GM12873 (cell line): ENCODE results near the gene PRPF31.

ENCODE experiments used
- TF ChIP-seq, protein P1 (sequence below): IDR thresholded peaks from 2 replicates; pipeline ENCODE4 v1.5.1; 2012; ENCODE audit warnings: low read depth, mild to moderate bottlenecking, moderate library complexity, low read length, control low read depth; ENCODE audit not compliant: insufficient read depth; ENCODE audit errors: missing control alignments

Gene PRPF31

DNA sequence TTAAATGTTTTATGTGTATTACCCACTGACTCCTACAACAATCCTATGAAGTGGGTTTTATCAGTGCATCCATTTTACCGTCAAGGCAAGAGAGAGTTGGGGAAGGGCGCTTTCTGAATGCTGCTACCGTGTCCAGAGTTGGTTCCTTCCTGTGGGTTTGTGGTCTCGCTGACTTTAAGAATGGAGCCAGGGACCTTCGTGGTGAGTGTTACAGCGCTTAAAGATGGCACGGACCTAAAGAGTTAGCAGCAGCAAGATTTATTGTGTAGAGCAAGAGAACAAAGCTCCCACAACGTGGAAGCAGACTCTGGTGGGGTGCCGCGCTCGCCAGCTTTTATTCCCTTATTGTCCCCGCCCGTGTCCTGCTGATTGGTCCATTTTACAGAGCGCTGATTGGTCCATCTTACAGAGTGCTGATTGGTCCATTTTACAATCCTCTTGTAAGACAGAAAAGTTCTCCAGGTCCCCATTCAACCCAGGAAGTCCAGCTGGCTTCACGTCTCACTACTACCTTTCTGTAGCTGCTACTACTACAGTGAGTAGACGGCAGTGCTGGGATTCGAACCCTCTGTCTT is 21.0 kb upstream of the PRPF31 start:
- TF ChIP-seq, protein P1, sequence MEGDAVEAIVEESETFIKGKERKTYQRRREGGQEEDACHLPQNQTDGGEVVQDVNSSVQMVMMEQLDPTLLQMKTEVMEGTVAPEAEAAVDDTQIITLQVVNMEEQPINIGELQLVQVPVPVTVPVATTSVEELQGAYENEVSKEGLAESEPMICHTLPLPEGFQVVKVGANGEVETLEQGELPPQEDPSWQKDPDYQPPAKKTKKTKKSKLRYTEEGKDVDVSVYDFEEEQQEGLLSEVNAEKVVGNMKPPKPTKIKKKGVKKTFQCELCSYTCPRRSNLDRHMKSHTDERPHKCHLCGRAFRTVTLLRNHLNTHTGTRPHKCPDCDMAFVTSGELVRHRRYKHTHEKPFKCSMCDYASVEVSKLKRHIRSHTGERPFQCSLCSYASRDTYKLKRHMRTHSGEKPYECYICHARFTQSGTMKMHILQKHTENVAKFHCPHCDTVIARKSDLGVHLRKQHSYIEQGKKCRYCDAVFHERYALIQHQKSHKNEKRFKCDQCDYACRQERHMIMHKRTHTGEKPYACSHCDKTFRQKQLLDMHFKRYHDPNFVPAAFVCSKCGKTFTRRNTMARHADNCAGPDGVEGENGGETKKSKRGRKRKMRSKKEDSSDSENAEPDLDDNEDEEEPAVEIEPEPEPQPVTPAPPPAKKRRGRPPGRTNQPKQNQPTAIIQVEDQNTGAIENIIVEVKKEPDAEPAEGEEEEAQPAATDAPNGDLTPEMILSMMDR, result no peak

DNA sequence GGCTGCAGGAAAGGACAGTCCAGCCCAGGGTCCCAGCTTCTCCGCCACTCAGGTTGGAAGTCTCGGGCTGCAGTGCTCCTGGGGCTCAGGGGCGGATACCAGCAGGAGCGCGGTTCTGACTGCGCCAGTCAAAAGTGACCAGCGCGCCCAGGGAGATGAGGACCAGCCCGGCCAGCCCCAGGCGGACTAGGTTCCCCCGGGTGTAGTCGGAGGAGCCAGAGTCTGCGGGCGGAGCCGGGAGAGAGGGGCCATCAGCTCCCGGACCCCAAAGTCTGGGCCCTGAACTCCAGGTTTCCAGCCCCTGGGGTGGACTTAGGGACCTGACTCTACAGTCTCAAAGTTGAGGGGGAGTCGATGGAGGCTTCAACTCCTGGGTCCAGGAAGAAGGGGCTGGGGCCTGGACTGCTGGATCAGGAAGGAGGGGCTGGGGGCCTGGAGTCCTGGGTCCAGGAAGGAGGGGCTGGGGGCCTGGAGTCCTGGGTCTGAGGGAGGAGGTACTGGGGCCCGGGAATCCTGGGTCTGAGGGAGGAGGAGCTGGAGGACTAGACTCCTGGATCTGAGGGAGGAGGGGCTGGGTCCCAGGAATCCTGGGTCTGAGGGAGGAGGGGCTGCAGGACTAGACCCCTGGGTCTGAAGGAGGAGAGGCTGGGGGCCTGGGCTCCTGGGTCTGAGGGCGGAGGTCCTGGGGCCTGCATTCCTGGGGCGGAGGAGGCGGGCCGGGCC is 20.3 kb upstream of the PRPF31 start:
- TF ChIP-seq, protein P1, result no peak

DNA sequence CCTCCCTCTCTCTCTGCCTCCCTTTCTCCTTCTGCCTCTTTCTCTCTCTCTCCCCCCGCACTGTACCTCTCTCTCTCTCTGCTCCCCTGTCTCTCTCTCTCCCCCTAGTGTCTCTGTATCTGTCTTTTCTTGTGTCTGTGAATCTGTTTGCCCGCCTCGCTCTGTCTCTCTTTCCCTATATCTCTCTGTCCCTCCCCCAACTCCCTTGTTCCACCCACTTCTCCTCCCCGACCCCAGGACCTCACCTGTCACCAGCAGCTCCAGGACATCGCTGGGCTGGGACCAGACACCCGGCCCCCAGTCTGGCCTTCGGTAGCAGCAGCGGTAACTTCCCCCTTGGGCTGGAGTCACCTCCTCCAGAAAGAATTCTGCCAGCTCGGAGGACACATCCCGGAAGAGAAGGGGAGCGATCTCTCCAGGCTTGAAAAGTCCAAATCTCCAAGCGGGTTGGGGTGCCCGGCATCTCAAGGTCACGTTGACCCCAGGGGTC is 18.9 kb upstream of the PRPF31 start:
- TF ChIP-seq, protein P1, result peak; percentile 25

DNA sequence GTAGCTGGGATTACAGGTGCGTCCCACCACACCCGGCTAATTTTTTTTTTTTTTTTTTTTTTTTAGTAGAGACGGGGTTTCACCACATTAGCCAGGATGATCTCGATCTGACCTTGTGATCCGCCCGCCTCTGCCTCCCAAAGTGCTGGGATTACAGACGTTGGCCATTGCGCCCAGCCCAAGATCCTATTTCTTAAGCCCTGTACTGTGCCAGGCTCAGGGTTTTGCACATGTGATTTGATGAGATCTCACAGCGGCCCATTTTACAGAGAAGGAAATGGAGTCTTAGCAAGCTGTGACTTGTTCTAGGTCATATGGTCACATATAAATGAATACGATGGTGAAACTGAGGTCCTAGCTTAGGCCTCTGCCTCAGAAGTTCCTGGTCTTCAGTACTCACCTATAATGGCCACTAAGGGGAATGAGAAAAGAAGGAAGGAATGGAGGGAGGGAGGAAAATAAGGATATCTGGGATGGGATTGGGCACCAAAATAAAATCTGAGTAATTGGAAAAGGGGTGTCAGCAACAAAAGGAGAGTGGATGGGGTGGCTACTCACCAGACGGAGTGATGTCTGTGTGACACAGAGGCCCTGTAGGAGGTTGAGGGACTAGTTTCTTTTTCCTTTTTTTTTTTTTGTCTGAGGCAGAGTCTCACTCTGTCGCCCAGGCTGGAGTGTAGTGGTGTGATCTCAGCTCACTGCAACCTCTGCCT is 16.2 kb upstream of the PRPF31 start:
- TF ChIP-seq, protein P1, result no peak

DNA sequence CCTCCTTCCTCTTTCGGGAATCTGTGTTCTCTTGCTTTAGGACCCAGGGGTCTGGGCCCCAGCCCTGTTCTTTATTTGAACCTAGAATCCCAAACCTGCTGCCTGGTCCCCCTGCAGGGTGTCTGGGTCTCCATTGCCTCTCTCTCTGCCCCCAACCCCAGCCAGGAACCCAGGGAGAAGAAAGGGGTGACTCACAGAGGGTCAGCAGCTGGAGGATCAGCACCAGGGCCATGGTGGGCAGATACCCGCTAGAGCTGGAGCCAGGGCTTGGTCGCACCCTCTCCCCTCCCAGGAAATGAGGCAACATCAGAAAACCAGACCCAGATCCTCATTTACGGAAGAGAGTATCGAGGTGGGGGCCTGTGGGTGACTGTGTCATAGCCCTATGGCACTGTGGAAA is 15.0 kb upstream of the PRPF31 start, which contains the start of gene OSCAR:
Gene OSCAR (minus strand): TSS at position 243 of the 400 bp plus-strand sequence. CDS start 11 bp downstream, at position 232.
- TF ChIP-seq, protein P1, result no peak

DNA sequence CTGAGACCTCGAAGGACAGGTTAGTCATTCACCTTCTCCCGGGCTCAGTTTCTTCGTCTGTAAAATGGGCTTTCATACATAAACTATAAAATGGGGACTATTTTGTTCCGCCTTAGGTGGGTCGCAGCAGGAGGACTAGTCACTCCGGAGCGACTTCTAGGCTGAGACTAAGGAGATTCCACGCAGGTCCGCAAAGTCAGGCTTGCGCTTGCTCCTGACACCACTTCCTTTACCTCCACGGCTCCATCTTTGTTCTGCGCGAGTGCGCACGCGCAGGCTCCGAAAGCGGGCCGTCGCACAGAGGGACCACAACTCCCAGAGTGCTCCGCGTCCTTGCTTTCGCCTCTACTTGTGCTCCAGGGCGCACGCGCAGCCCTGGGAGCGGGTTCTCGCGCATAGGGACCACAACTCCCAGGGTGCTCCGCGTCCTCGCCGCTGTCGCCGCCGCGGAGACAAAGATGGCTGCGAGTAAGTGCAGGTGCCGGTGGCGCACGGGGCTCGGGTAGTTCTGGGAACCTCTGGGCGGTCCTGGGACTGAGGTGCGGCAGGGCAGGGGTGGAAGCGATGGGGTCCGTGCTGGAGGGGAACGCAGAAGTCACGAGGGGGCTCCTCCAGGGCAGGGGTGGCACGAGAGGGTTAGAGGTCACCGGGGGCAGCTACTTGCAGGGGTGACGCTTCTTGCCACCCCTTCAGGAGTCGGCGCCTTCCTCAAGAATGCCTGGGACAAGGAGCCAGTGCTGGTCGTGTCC is 13.0 kb upstream of the PRPF31 start, which contains the start of gene NDUFA3:
Gene NDUFA3 (plus strand): TSS at position 435 of the 749 bp plus-strand sequence. CDS start 24 bp downstream, at position 459.
- TF ChIP-seq, protein P1, result no peak
